DND-41 (cell line): ENCODE data around the gene FLAD1.
A peak's percentile ranks its signal among the peaks of the same experiment; 100 is the strongest.

Experiments
- ATAC-seq: fragments of 200-7000 bp; cut with Tn5 transposase; 3 replicates; pipeline ENCODE4 v1.9.1; 2021; ENCODE audit warnings: low read depth; ENCODE audit not compliant: insufficient read depth
- DNase-seq: peaks from one replicate; pipeline ENCODE4 v3.0.0-alpha.2; 2020
- H2AFZ ChIP-seq: 2 replicates; pipeline ENCODE4 v1.6.0; 2012; ENCODE audit warnings: low read depth, low read length
- H3K27ac ChIP-seq: 2 replicates; pipeline ENCODE4 v1.5.1; 2012; ENCODE audit warnings: low read length, inconsistent platforms
- H3K27me3 ChIP-seq: fragments of 200-600 bp; sonication (generic); 2 replicates; pipeline ENCODE4 v1.6.0; 2012; ENCODE audit warnings: low read length, mild to moderate bottlenecking, inconsistent platforms; ENCODE audit not compliant: insufficient read depth, poor library complexity
- H3K36me3 ChIP-seq: 2 replicates; pipeline ENCODE4 v1.5.1; 2012; ENCODE audit warnings: low read length, inconsistent platforms; ENCODE audit not compliant: insufficient read depth
- H3K4me1 ChIP-seq: 2 replicates; pipeline ENCODE4 v1.5.1; 2012; ENCODE audit warnings: mild to moderate bottlenecking, low read length; ENCODE audit not compliant: insufficient read depth
- H3K4me2 ChIP-seq: 2 replicates; pipeline ENCODE4 v1.6.0; 2012; ENCODE audit warnings: mild to moderate bottlenecking, moderate library complexity, low read length, inconsistent platforms; ENCODE audit not compliant: insufficient read depth
- H3K4me3 ChIP-seq, 2 experiments: fragments of 200-600 bp in 1 of 2; shearing (Covaris generic) in 1 of 2; 2 replicates each; pipeline ENCODE4 v1.5.1; 2012 to 2016; ENCODE audit warnings: inconsistent platforms in 2 of 2, low read length in 2 of 2, mild to moderate bottlenecking in 2 of 2, low read depth in 1 of 2, moderate library complexity in 1 of 2
- H3K79me2 ChIP-seq: 2 replicates; pipeline ENCODE4 v1.6.0; 2012; ENCODE audit warnings: low read length, inconsistent platforms; ENCODE audit not compliant: insufficient read depth
- H3K9ac ChIP-seq: 2 replicates; pipeline ENCODE4 v1.6.0; 2012; ENCODE audit warnings: low read depth, mild to moderate bottlenecking, inconsistent platforms, low read length, moderate library complexity
- H3K9me3 ChIP-seq: 2 replicates; pipeline ENCODE4 v1.5.1; 2012; ENCODE audit warnings: low read length, moderate library complexity, mild to moderate bottlenecking, inconsistent platforms; ENCODE audit not compliant: insufficient read depth, severe bottlenecking
- H4K20me1 ChIP-seq: 2 replicates; pipeline ENCODE4 v1.6.0; 2012; ENCODE audit warnings: low read length; ENCODE audit not compliant: insufficient read depth
- CTCF ChIP-seq: IDR thresholded peaks from 2 replicates; pipeline ENCODE4 v1.5.1; 2012; ENCODE audit warnings: borderline replicate concordance, low read length, moderate library complexity, mild to moderate bottlenecking; ENCODE audit not compliant: poor library complexity, severe bottlenecking; ENCODE audit errors: extremely low read depth
- EZH2 ChIP-seq: IDR thresholded peaks from 3 replicates; pipeline ENCODE4 v1.6.1; 2012; ENCODE audit warnings: borderline replicate concordance, low read depth, mild to moderate bottlenecking, moderate library complexity, low read length, inconsistent platforms; ENCODE audit not compliant: severe bottlenecking

Gene FLAD1

GRCh38 chr1:155009221-155009711, 26.1 kb downstream of the FLAD1 start:
- peaks cover 7% of the 10 kb centered on the region; the same call in 1 of the 2 replicates for H3K4me1 ChIP-seq

DNA sequence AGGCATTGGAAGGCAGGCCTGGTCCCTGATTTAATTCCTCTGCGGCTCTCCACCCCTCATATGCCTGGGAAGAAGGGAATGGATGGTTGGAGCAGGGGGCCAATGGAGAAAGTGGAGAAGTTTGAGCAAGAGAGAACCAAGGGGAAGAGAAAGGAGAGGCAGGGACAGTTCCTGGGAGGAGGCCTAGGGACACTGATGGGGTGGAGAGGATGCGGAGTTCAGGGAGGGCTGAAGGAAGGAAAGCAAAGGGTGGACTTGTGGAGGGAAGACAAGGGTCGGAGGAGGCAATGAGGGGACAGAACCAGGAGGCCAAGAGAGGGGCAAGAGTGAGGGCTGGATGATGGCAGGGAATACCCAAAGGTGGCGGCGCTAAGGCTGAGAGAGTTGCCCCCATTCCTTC, 26.6 kb downstream of the FLAD1 start:
- no peak overlapping the region for H3K4me3 ChIP-seq

More at GRCh38 chr1:155009221-155009711, 26.1 kb downstream of the FLAD1 start:
- Histone ChIP-seq H3K36me3 (no peaks in the 10 kb centered on the region), H3K9me3 (no peaks in the 10 kb centered on the region), H3K9ac (no peak overlapping the region), H3K4me3 (no peak overlapping the region), H3K79me2 (no peaks in the 10 kb centered on the region), H3K27me3 (peaks cover 3% of the 10 kb centered on the region), H3K27ac (no peak overlapping the region), H4K20me1 (peaks cover 59% of the 10 kb centered on the region), H3K4me2 (no peak overlapping the region), H2AFZ (no peak overlapping the region)
- TF ChIP-seq CTCF (no peak), EZH2 (no peak)
- ATAC-seq (no peak), DNase-seq (no peak)

GRCh38 chr1:155010211-155010918, 27.2 kb downstream of the FLAD1 start:
- Histone ChIP-seq H3K4me1 (peaks cover 7% of the 10 kb centered on the region; the same call in 1 of the 2 replicates), H3K27me3 (peaks cover 3% of the 10 kb centered on the region), H3K9me3 (no peaks in the 10 kb centered on the region), H3K79me2 (no peaks in the 10 kb centered on the region), H3K4me2 (no peak overlapping the region), H3K4me3 (no peak overlapping the region), H3K36me3 (no peaks in the 10 kb centered on the region), H3K27ac (no peak overlapping the region), H3K9ac (no peak overlapping the region), H4K20me1 (peaks cover 63% of the 10 kb centered on the region), H2AFZ (no peak overlapping the region)
- peak; percentile 60 for ATAC-seq
- DNase-seq = peak; percentile 67
- TF ChIP-seq EZH2 (no peak), CTCF (no peak)

More for the DNA sequence above, 26.6 kb downstream of the FLAD1 start:
- Histone ChIP-seq H3K27me3 (peaks cover 3% of the 10 kb centered on the region), H3K79me2 (no peaks in the 10 kb centered on the region), H3K9me3 (no peaks in the 10 kb centered on the region), H3K27ac (no peak overlapping the region), H3K4me1 (peaks cover 7% of the 10 kb centered on the region; the same call in 1 of the 2 replicates), H3K4me2 (no peak overlapping the region), H3K36me3 (no peaks in the 10 kb centered on the region), H2AFZ (no peak overlapping the region), H4K20me1 (peaks cover 60% of the 10 kb centered on the region), H3K9ac (no peak overlapping the region)
- ATAC-seq (no peak), DNase-seq (no peak)
- no peak for TF ChIP-seq CTCF
- TF ChIP-seq EZH2 = no peak
